Measurements from ENCODE around the gene SPRR1A.

SPRR1A gene

DNA sequence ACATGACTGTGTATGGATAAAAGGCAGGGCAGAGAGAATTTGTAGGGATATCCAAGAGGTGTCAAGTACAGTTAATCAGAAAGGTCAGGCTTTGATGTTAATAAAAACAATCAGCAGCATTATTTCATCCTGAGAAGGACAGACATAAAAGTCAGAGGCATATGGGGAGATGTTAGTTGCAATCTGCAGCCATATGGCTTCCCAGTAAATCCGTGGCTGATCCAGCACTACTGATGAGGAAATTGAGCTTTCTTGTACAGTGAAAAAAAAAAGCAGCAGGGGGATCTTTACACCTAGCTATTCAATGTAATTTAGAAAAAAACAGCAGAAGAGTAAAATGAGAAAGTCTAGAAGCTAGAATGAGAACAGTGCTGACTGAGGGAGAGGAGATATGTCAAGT lies 44.9 kb downstream of the SPRR1A start:
- DNase-seq (ENCODE audit: low read depth in 2 of 2) = no peak

DNA sequence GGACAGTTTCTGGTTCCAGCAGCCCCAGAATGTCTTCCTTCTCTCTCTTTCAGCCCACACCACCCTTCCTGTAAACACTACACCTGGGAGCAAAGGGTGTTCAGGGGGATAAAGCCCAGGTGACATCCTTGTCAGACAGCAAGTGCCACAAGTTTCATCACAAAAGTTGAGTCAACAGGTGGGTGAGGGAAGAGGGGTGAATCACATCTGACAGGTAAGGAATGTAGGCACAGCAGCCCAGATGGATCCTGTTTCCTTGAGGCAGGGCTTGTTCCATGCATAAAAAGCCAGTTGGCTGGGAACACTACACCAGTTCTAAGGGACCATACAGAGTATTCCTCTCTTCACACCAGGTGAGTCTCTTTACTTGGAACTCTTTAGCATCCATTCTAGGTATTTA lies 47.0 kb downstream of the SPRR1A start, which contains the start of gene SPRR1B:
Gene SPRR1B (plus strand): TSS at position 309 of the 400 bp plus-strand sequence. CDS start 1,143 bp downstream, outside the sequence.
- DNase-seq (ENCODE audit: low read depth in 2 of 2) = no peak

DNA sequence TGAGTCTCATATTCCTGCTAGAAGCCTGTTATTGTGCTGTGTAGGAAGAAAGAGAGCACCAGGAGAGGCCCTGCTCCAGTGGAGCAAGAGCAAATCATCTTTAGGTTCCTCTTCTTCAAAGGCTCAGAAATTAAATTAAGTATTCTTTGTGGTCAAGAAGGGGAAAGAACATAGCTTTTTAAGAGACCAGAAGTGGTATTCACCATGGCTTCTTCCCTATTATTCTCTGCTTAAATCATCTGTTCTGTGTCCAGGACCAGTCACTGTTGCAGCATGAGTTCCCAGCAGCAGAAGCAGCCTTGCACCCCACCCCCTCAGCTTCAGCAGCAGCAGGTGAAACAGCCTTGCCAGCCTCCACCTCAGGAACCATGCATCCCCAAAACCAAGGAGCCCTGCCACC lies 48.2 kb downstream of the SPRR1A start:
- DNase-seq (ENCODE audit: low read depth in 2 of 2) = no peak

DNA sequence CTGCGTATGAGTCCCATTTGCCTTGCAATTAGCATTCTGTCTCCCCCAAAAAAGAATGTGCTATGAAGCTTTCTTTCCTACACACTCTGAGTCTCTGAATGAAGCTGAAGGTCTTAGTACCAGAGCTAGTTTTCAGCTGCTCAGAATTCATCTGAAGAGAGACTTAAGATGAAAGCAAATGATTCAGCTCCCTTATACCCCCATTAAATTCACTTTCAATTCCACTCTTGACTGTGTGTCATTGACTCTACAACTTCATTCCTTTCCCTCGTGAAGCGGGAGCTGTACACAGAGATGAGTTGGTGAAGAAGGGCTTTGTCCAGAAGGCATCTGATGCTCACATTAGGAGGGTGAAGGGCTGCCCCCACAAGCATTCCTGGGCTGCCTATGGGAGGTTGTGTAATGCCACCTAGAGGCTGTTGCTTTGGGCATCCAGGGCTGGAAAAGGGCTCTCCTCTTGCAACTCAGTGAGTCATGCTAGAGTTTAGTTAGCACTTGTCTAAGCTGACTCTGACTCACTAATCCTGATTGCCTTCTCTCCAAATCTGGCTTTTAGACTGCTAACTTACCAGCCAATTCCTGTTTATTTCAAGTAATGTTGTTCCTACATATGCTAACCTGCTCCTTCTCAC lies 48.9 kb downstream of the SPRR1A start:
- no peak for DNase-seq (ENCODE audit: low read depth in 2 of 2)

DNA sequence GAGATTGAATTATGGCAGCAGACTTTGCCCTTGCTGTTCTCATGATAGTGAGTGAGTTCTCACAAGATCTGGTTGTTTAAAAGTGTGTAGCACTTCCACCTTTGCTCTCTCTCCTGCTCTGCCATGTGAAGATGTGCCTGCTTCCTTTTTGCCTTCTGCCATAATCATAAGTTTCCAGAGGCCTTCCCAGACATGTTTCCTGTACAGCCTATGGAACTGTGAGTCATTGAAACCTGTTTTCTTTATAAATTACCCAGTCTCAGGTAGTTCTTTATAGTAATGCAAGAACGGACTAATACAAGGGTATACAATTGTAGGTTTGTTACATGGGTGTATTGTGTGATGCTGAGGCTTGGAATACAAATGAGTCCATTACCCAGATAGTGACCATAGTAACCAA lies 51.3 kb downstream of the SPRR1A start:
- DNase-seq (ENCODE audit: low read depth in 2 of 2) = no peak
